CD4-positive, alpha-beta T cell treated with Interleukin-17A for 1 hour (primary cell): ENCODE measurements around the gene ARHGEF12.

Experiments
- DNase-seq: peaks from one replicate; pipeline ENCODE4 v3.0.0-alpha.2; 2020

The ARHGEF12 gene

GRCh38 chr11:120317689-120318480 is 18.3 kb upstream of the ARHGEF12 start:
- DNase-seq: no peak

- DNase-seq: no peak
These were observed 17.3 kb upstream of the ARHGEF12 start for GRCh38 chr11:120318906-120319305.

- DNase-seq: peak; percentile 32
These were observed 11.0 kb upstream of the ARHGEF12 start, which contains the start of gene TLCD5 for GRCh38 chr11:120324932-120325810. Gene TLCD5, plus strand, starts transcription at chr11:120325299. Its CDS starts 2,143 bp downstream, at chr11:120327442.

GRCh38 chr11:120326228-120326627 is 10.0 kb upstream of the ARHGEF12 start:
- DNase-seq: no peak

- no peak for DNase-seq
These were observed 9.3 kb upstream of the ARHGEF12 start for GRCh38 chr11:120326845-120327281.

- no peak for DNase-seq
These were observed 8.9 kb upstream of the ARHGEF12 start for GRCh38 chr11:120327311-120327710.

GRCh38 chr11:120329556-120329955 is 6.7 kb upstream of the ARHGEF12 start:
- no peak for DNase-seq

- DNase-seq: no peak
These were observed 6.2 kb upstream of the ARHGEF12 start for GRCh38 chr11:120330045-120330444.

GRCh38 chr11:120331301-120331996 is 4.8 kb upstream of the ARHGEF12 start:
- DNase-seq: no peak

GRCh38 chr11:120332822-120333716 is 3.1 kb upstream of the ARHGEF12 start:
- no peak for DNase-seq

GRCh38 chr11:120333801-120334200 is 2.4 kb upstream of the ARHGEF12 start:
- DNase-seq: no peak

- no peak for DNase-seq
These were observed 1.9 kb upstream of the ARHGEF12 start for GRCh38 chr11:120334332-120334731.

- peak; percentile 83 for DNase-seq
These were observed 1.2 kb upstream of the ARHGEF12 start for GRCh38 chr11:120334894-120335462.

GRCh38 chr11:120335556-120335907 is 681 bp upstream of the ARHGEF12 start:
- no peak for DNase-seq

- DNase-seq: peak; percentile 23
These were observed 585 bp downstream of the ARHGEF12 start for GRCh38 chr11:120336641-120337354.

GRCh38 chr11:120337355-120338106 is 1.3 kb downstream of the ARHGEF12 start:
- no peak for DNase-seq

GRCh38 chr11:120338107-120338933 is 2.1 kb downstream of the ARHGEF12 start:
- no peak for DNase-seq

- DNase-seq: no peak
These were observed 3.2 kb downstream of the ARHGEF12 start for GRCh38 chr11:120339394-120339890.

GRCh38 chr11:120340529-120340928 is 4.3 kb downstream of the ARHGEF12 start:
- DNase-seq: no peak
